GM21390 (cell line): ENCODE results near the gene UBE4A.
"Not testable (repeated sequence)": the region's sequence is repeated elsewhere in the genome, so short reads cannot be mapped to it uniquely, and the experiment has no call there.

Source experiments
- ATAC-seq: cut with Tn5 transposase; IDR thresholded peaks from one replicate; pipeline ENCODE4 v1.9.1; 2021; ENCODE audit not compliant: unreplicated experiment

UBE4A gene

GRCh38 chr11:118398791-118399559 is 39.6 kb downstream of the UBE4A start:
- ATAC-seq, result peak; percentile 40

DNA sequence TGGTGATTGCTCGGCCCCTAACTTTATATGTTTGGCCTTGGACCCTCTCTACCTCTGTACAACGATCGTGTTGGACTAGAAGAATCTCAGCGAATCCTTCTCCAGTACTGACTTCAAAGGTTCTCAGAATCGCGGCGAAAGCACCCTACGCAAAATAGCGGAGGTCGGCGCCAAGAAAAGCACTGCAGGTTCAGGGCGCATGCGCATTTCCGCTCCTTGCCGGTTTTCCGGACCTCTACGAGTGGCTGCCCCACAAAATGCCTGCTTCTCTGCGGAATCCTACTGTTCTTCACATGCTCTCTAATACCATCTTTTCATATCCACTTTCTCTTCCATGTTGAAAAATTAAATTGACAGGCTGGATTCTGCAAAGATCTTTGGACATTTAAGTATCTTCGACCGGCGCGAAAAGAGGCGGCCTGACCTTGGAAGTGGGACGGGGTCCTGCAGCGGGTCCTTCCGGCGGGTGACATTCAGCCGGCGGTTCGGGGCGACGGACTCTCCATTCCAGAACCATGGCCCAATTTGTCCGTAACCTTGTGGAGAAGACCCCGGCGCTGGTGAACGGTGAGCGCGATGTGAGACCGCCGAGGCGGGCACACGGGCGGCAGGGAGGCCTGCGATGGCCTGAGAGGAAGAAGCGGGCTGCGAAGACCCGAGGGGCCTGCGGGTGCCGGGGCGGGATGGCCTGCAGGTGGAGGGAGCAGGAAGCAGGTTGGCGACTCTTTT is 41.9 kb downstream of the UBE4A start, which contains the start of gene ATP5MG:
ATP5MG (plus strand) TSS at position 456 of the 729 bp plus-strand sequence; CDS start at position 516, 60 bp downstream.
- peak; percentile 68 for ATAC-seq

DNA sequence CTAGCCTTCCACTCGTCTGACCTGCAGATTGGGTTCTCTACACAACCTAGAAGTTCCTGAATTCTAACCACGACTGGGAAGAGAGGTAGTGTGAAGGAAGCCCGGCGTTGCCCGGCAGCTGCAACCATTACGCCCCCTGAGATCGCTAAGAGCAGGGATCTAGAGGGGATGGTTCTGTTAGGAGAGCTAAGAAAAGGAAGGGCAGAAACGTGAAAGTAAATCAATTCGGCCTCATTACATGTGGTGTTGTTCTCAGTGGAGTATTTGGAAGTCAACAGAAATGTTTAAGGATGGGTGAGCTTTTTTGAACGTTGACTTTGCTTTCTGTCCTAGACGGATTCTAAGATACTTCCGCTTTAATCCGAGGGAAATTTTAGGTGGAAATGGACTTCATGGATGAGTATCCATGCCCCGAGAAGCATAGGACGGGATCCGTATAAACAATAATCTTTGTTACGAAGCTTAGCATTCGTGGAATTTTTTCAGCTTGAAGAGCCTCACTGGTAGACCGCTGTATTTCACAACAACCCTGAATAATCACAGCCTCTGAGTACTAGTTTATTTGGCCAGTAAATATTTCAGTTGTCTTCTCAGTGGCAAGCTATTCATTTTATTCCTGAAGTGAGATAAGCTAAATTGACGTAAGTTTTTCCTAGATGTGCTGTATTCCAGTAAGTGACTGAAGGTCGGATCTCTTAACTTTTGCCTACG is 42.6 kb downstream of the UBE4A start:
- ATAC-seq, result peak; percentile 6

DNA sequence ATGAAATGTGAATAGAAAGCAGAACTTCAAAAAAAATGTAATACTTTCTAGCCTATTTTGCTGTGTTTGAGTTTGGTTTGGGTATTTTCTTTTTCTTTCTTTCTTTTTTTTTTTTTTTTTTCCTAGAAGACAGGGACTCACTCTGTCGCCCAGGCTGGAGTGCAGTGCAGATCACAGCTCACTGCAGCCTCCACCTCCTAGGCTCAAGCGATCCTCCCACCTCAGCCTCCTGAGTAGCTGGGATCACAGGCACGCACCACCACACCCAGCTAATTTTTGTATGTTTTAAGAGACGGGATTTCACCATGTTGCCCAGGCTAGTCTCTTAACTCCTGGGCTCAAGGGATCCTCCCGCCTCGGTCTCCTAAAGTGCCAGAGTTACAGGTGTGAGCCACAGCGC is 43.2 kb downstream of the UBE4A start:
- ATAC-seq, result not testable (repeated sequence)

GRCh38 chr11:118406599-118407166 is 47.3 kb downstream of the UBE4A start:
- ATAC-seq, result no peak

- peak; percentile 67 for ATAC-seq
These were observed 50.8 kb downstream of the UBE4A start for GRCh38 chr11:118410055-118410745.

DNA sequence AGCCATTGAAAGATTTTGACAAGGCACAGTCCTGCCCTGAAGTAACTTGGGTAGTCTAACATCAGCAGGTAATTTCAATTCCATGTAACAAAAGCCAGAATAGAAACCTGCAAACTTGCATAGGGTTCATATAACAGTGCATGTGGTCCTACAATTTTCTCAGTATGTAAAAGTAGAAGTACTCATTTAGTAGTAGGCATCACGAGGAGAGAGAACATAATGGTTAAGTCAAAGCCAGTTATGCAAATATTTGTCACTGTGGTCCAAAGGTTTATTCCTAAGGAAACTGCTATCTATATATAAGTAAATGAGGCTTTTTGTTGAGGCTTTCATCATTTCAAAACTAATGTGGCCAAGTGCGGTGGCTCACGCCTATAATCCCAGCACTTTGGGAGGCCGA is 52.1 kb downstream of the UBE4A start:
- no peak for ATAC-seq

DNA sequence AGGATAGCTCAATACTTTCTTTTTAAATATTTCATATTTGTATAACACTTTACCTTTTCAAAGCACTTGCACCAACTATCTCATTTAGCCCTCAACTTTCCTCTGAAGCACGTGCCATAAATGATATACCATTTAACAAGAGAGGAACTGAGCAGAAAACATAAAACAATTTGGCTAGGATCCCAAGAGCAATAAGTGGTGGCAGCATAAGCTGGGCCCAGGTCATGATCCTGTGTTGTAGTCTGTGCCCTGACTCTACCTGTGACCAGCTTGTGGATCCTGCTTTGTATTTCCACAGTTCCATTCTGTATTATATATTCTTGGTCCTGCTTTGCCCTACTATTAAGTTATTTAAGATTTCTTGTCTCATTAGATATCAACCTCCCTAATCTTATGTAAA is 53.5 kb downstream of the UBE4A start:
- ATAC-seq, result no peak

- no peak for ATAC-seq
These were observed 55.8 kb downstream of the UBE4A start for GRCh38 chr11:118415062-118415738.

DNA sequence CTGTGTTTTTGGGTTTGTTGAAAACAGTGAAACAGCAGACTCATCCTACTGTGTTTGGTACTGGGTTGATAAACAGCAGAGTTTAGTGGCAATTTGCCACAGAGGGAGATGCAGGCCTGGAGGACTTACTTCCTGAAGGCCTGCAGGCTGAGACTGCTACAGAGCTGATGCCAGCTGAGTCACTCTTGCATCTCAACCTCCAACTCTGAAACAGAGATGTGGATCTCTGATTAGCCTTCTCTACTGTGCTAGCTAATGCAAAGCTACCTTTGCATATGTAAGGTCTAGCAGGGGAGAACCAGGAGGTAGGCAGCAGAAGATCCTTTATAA is 56.3 kb downstream of the UBE4A start:
- ATAC-seq, result no peak

DNA sequence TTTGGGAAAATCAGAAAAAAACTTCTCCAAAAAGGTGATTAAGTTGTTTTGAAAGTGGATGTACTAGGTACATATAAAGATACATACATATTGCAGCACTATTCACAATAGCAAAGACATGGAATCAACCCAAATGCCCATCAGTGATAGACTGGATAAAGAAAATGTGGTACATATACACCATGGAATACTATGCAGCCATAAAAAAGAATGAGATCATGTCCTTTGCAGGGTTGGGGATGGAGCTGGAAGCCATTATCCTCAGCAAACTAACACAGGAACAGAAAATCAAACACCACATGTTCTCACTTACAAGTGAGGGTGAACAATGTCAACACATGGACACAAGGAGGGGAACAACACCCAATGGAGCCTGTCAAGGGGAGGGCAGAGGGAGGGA is 57.5 kb downstream of the UBE4A start:
- ATAC-seq, result not testable (repeated sequence)

GRCh38 chr11:118417801-118418200 is 58.4 kb downstream of the UBE4A start:
- ATAC-seq, result no peak

- no peak for ATAC-seq
These were observed 59.4 kb downstream of the UBE4A start for GRCh38 chr11:118418766-118419165.

DNA sequence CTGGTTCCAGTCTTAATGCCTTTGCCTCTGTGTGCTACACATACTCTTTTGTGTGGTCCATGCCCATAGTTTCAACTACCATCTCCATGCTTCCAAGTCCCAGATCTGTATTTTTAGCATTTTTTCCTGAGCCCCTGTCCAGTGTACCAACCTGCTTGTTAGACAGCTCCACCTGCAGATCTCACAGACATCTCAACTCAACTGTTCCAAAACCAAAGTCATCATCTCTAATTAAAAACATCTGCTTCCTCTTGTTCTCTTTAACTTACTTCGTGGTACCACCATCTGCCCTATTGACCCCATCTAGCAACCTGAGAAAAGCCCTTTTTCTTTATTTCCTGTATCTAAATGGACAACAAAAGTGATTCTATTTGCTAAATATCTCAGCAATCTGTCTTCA is 68.3 kb downstream of the UBE4A start:
- no peak for ATAC-seq

DNA sequence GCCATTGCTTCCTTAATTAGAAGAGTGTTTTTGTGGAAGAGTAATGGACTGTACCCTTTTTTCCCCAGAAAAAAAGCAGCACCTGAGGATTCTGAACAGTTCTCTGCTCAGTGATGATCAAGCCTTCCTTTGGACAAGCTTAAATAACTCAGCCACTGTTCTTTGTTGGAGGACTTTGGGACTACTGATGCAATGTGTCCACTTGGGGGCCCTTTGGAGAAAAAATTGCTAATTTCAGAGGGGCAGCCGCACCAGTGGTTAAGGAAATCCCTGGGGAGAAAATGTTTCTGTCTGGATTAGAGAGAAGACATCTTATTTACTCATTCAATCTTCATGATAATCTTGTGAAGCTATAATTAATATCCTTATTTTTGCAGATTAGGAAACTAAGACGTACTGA is 71.6 kb downstream of the UBE4A start:
- ATAC-seq, result no peak

DNA sequence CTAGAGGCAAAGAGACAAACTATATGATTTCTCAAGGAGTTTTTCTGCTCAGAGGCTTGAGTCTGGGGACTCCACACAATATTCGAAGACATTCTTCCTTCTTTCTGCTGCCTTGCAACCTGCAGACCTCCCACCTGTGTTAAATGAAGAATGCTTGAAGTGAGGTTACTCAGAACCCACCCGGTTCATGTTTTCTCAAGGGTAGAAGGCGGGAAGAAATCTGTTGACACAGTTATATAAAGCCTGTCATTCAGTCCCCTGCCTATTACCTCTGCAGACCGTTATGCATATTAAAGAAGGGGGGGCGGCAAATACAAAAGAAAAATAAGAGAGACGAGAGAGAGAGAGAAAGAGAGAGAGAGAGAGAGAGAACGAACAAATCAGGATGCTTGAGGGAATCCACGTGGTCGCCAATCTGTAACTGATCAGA is 74.7 kb downstream of the UBE4A start:
- no peak for ATAC-seq

- ATAC-seq, result no peak
These were observed 75.3 kb downstream of the UBE4A start for GRCh38 chr11:118434553-118435289.

DNA sequence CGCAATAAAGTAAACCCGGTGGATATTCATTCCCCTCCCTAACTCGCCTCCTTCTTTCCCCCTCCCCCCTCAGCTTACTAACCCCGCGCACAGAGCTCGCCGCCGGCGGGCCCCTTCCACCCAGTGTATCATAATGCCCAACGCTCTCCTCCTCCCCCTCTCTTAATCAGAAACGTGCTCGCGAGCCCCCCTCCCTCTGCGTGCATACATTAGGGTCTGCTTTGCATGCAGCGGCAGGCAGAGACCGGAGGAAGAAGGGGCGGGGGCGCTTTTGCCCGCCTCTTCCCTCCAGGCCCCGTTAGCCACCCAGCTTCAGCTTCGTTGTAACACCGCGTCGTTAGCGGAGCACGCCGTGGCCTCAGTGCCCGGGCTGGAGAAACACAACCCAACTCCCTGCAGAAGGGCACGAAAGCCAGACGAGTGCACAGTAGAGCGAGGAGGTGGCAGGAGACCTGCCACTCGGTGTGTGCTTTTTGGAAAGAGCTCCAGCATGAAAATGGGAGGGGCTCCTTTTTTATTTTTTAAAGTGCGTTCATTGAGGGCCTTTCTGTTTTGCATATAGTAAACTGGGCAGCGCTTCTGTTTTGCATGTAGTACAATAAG is 76.0 kb downstream of the UBE4A start:
- ATAC-seq, result peak; percentile 19
